HepG2 (cell line): ENCODE data around the gene HBA2. TPM values are rescaled to one million over a fixed set of nuclear protein-coding genes. Genes with fewer than 3 reads are reported as not detected.

ENCODE experiments used
- CREM ChIP-seq, 2 experiments: sonication (generic) in 1 of 2; formaldehyde crosslinking in 1 of 2; IDR thresholded peaks; 2 replicates each; pipeline versions ENCODE4 v1.4.0 to v1.6.1; 2016 to 2020; ENCODE audit warnings: antibody characterized with exemption in 1 of 2, mild to moderate bottlenecking in 1 of 2, missing genetic modification reagents in 1 of 2
- FIP1L1 ChIP-seq: fragments of 200-400 bp; formaldehyde crosslinking; IDR thresholded peaks from 2 replicates; pipeline ENCODE4 v1.6.1; 2018; ENCODE audit warnings: low read depth, mild to moderate bottlenecking, low read length, moderate library complexity, borderline replicate concordance; ENCODE audit not compliant: insufficient read depth
- FOXK2 ChIP-seq: fragments of 450-650 bp; IDR thresholded peaks from 2 replicates; pipeline ENCODE4 v1.6.1; 2016
- FOXP1 ChIP-seq, 2 experiments: fragments of 450-650 bp in 1 of 2; IDR thresholded peaks; 2 replicates each; pipeline ENCODE4 v1.6.1; 2017 to 2018; ENCODE audit warnings: antibody characterized with exemption in 1 of 2
- PHB2 ChIP-seq: fragments of 450-650 bp; IDR thresholded peaks from 2 replicates; pipeline ENCODE4 v1.6.1; 2018; ENCODE audit not compliant: partially characterized antibody
- SETDB1 ChIP-seq: sonication (generic); formaldehyde crosslinking; IDR thresholded peaks from 2 replicates; pipeline ENCODE4 v1.5.1; 2020; ENCODE audit warnings: missing genetic modification reagents, mild to moderate bottlenecking, borderline replicate concordance
- ZNF296 ChIP-seq: sonication (generic); formaldehyde crosslinking; conservative IDR thresholded peaks from 2 replicates; pipeline ENCODE4 v1.5.0; 2020; ENCODE audit warnings: mild to moderate bottlenecking, missing genetic modification reagents
- ZNF33B ChIP-seq: sonication (generic); formaldehyde crosslinking; IDR thresholded peaks from 2 replicates; pipeline ENCODE4 v1.5.1; 2020; ENCODE audit warnings: mild to moderate bottlenecking, missing genetic modification reagents
- ZNF772 ChIP-seq: sonication (generic); formaldehyde crosslinking; IDR thresholded peaks from 2 replicates; pipeline ENCODE4 v1.5.0; 2020; ENCODE audit warnings: mild to moderate bottlenecking, missing genetic modification reagents
- ZNF776 ChIP-seq: sonication (generic); formaldehyde crosslinking; IDR thresholded peaks from 2 replicates; pipeline ENCODE4 v1.4.0; 2020; ENCODE audit warnings: mild to moderate bottlenecking, missing genetic modification reagents
- polyA plus RNA-seq, 8 experiments: library from polyadenylated mRNA; depleted of rRNA in 3 of 8; stranded (reverse) in 7 of 8; unstranded in 1 of 8; fragments of >200 nt; fragmentation: Illumina TruSeq in 4 of 8; extraction: Trizol in 4 of 8; gene quantifications; 2 replicates each; pipeline versions ENCODE4 v1.2.1 to v1.2.3, GENCODE V29; 2011 to 2016; ENCODE audit warnings: low read depth in 4 of 8, missing spikeins in 1 of 8, mixed read lengths in 1 of 8; ENCODE audit not compliant: insufficient read depth in 1 of 8
- total RNA-seq, 5 experiments: library from RNA; depleted of rRNA; stranded (reverse); fragments of >200 nt; fragmentation: Illumina TruSeq; extraction: Trizol; gene quantifications; 2 replicates each; pipeline ENCODE4 v1.2.3, GENCODE V29; 2016; ENCODE audit warnings: low read depth in 1 of 5
- TF ChIP-seq, protein P1 (sequence below), 2 experiments: sonication (generic) in 1 of 2; formaldehyde crosslinking in 1 of 2; IDR thresholded peaks; 2 replicates each; pipeline versions ENCODE4 v1.5.1 to v1.6.1; 2011 to 2020; ENCODE audit warnings: borderline replicate concordance in 1 of 2, low read depth in 1 of 2, low read length in 1 of 2, mild to moderate bottlenecking in 1 of 2, missing genetic modification reagents in 1 of 2, moderate library complexity in 1 of 2
- TF ChIP-seq, protein P2 (sequence below): sonication (generic); formaldehyde crosslinking; IDR thresholded peaks from 2 replicates; pipeline ENCODE4 v1.4.0; 2020; ENCODE audit warnings: low read depth, mild to moderate bottlenecking, missing genetic modification reagents
- TF ChIP-seq, protein P3 (sequence below), 2 experiments: IDR thresholded peaks; 2 replicates each; pipeline ENCODE4 v1.6.1; 2011 to 2012; ENCODE audit warnings: low read length in 2 of 2, borderline replicate concordance in 1 of 2, low read depth in 1 of 2, mild to moderate bottlenecking in 1 of 2, moderate library complexity in 1 of 2
- TF ChIP-seq, protein P4 (sequence below): sonication (generic); formaldehyde crosslinking; conservative IDR thresholded peaks from 2 replicates; pipeline ENCODE4 v1.4.0; 2020; ENCODE audit warnings: mild to moderate bottlenecking, missing genetic modification reagents, moderate library complexity

The HBA2 gene
- total and polyA plus RNA-seq, 2 of the 13 experiments (the other 11 are each of a cell fraction or from before 2014, with no cell fraction given): not detected

DNA sequence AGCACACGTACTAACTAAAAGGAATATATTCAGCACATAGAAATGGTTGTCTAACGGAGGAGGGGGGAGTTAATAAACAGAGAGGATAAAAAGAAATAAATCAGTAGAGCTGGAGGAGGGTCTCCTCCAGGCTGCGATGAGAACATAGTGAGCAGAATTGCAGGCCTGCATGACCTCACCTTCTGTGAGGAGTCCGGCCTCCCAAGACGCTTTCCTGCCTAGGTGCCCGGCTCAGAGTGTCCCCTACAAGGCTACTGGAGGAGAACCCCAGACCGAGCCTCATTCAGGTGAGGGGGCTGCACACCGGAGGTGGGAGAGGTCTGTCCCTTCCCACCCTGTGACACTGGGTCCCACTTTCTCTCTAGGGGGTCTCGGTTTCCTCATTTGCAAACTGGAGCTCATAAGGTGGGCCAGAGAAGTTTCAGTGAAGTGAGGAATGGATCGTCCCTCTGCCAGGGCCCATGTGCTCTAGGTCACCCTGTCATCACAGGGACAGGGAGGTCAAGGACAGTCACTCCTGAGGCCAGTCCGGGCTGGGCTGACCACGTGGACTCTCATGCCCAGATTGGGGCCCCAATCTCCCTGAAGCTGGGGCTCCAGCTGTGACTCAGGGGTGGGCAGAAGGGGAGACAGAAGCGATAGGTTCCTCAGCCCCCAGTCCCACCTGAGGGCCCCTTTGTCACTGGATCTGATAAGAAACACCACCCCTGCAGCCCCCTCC lies 10.2 kb upstream of the HBA2 start (continued):
- TF ChIP-seq SETDB1 (CRISPR knock-in tag) (no peak), ZNF776 (CRISPR knock-in tag) (no peak), ZNF33B (CRISPR knock-in tag) (no peak), FIP1L1 (no peak), FOXK2 (no peak), CREM (IDR thresholded peaks at IDR 0.05) (no peak), CREM (CRISPR knock-in tag; IDR thresholded peaks at IDR 0.05) (no peak), ZNF296 (CRISPR knock-in tag) (peak; percentile 70; the same call in 1 of the 2 replicates), FOXP1 (IDR thresholded peaks at IDR 0.05) (no peak), FOXP1 (CRISPR knock-in tag; IDR thresholded peaks at IDR 0.05) (no peak), PHB2 (no peak), ZNF772 (CRISPR knock-in tag) (no peak)
- TF ChIP-seq, protein P1, sequence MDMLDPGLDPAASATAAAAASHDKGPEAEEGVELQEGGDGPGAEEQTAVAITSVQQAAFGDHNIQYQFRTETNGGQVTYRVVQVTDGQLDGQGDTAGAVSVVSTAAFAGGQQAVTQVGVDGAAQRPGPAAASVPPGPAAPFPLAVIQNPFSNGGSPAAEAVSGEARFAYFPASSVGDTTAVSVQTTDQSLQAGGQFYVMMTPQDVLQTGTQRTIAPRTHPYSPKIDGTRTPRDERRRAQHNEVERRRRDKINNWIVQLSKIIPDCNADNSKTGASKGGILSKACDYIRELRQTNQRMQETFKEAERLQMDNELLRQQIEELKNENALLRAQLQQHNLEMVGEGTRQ (IDR thresholded peaks at IDR 0.05; ENCODE audit: low read depth, low read length): peak; percentile 32
- TF ChIP-seq, protein P1 (CRISPR knock-in tag; IDR thresholded peaks at IDR 0.05; ENCODE audit: borderline replicate concordance): peak; percentile 56; the same call in 1 of the 2 replicates
- TF ChIP-seq, protein P2, sequence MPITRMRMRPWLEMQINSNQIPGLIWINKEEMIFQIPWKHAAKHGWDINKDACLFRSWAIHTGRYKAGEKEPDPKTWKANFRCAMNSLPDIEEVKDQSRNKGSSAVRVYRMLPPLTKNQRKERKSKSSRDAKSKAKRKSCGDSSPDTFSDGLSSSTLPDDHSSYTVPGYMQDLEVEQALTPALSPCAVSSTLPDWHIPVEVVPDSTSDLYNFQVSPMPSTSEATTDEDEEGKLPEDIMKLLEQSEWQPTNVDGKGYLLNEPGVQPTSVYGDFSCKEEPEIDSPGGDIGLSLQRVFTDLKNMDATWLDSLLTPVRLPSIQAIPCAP: no peak
- TF ChIP-seq, protein P3, sequence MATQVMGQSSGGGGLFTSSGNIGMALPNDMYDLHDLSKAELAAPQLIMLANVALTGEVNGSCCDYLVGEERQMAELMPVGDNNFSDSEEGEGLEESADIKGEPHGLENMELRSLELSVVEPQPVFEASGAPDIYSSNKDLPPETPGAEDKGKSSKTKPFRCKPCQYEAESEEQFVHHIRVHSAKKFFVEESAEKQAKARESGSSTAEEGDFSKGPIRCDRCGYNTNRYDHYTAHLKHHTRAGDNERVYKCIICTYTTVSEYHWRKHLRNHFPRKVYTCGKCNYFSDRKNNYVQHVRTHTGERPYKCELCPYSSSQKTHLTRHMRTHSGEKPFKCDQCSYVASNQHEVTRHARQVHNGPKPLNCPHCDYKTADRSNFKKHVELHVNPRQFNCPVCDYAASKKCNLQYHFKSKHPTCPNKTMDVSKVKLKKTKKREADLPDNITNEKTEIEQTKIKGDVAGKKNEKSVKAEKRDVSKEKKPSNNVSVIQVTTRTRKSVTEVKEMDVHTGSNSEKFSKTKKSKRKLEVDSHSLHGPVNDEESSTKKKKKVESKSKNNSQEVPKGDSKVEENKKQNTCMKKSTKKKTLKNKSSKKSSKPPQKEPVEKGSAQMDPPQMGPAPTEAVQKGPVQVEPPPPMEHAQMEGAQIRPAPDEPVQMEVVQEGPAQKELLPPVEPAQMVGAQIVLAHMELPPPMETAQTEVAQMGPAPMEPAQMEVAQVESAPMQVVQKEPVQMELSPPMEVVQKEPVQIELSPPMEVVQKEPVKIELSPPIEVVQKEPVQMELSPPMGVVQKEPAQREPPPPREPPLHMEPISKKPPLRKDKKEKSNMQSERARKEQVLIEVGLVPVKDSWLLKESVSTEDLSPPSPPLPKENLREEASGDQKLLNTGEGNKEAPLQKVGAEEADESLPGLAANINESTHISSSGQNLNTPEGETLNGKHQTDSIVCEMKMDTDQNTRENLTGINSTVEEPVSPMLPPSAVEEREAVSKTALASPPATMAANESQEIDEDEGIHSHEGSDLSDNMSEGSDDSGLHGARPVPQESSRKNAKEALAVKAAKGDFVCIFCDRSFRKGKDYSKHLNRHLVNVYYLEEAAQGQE (IDR thresholded peaks at IDR 0.05; ENCODE audit: borderline replicate concordance in 1 of 2, low read depth in 1 of 2, low read length in 2 of 2): no peak
- TF ChIP-seq, protein P4, sequence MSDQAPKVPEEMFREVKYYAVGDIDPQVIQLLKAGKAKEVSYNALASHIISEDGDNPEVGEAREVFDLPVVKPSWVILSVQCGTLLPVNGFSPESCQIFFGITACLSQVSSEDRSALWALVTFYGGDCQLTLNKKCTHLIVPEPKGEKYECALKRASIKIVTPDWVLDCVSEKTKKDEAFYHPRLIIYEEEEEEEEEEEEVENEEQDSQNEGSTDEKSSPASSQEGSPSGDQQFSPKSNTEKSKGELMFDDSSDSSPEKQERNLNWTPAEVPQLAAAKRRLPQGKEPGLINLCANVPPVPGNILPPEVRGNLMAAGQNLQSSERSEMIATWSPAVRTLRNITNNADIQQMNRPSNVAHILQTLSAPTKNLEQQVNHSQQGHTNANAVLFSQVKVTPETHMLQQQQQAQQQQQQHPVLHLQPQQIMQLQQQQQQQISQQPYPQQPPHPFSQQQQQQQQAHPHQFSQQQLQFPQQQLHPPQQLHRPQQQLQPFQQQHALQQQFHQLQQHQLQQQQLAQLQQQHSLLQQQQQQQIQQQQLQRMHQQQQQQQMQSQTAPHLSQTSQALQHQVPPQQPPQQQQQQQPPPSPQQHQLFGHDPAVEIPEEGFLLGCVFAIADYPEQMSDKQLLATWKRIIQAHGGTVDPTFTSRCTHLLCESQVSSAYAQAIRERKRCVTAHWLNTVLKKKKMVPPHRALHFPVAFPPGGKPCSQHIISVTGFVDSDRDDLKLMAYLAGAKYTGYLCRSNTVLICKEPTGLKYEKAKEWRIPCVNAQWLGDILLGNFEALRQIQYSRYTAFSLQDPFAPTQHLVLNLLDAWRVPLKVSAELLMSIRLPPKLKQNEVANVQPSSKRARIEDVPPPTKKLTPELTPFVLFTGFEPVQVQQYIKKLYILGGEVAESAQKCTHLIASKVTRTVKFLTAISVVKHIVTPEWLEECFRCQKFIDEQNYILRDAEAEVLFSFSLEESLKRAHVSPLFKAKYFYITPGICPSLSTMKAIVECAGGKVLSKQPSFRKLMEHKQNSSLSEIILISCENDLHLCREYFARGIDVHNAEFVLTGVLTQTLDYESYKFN (CRISPR knock-in tag): peak; percentile 60
